ENCODE results near the gene MAP4K4. TPM values are rescaled to one million over a fixed set of nuclear protein-coding genes. Genes with fewer than 3 reads are reported as not detected.

Gene MAP4K4
- total RNA-seq, 4 donors from 2014 or later: 79.3 to 104 (median 95.0) TPM

- TF ChIP-seq CTCF (IDR thresholded peaks at IDR 0.05; ENCODE audit: low read depth): no peak
Observed at GRCh38 chr2:101672047-101672446, 25.5 kb upstream of the MAP4K4 start.

GRCh38 chr2:101673920-101674319 lies 23.6 kb upstream of the MAP4K4 start:
- TF ChIP-seq CTCF (IDR thresholded peaks at IDR 0.05; ENCODE audit: low read depth): no peak

GRCh38 chr2:101675512-101675911 lies 22.0 kb upstream of the MAP4K4 start:
- no peak for TF ChIP-seq CTCF (IDR thresholded peaks at IDR 0.05; ENCODE audit: low read depth)

GRCh38 chr2:101676674-101677073 lies 20.8 kb upstream of the MAP4K4 start:
- no peak for TF ChIP-seq CTCF (IDR thresholded peaks at IDR 0.05; ENCODE audit: low read depth)

GRCh38 chr2:101677658-101678057 lies 19.8 kb upstream of the MAP4K4 start:
- TF ChIP-seq CTCF (IDR thresholded peaks at IDR 0.05; ENCODE audit: low read depth): no peak

- no peak for TF ChIP-seq CTCF (IDR thresholded peaks at IDR 0.05; ENCODE audit: low read depth)
Observed at GRCh38 chr2:101678379-101678778, 19.1 kb upstream of the MAP4K4 start.

GRCh38 chr2:101679037-101679726 lies 18.3 kb upstream of the MAP4K4 start:
- TF ChIP-seq CTCF (IDR thresholded peaks at IDR 0.05; ENCODE audit: low read depth): no peak

Data from subcutaneous adipose tissue (tissue), 4 donors.